ENCODE data around the gene EPHA3.

GRCh38 chr3:89362496-89362895 is 255.1 kb downstream of the EPHA3 start:
- no peak for TF ChIP-seq CTCF (IDR thresholded peaks at IDR 0.05 in 4 of 5, conservative IDR thresholded peaks at IDR 0.05 in 1 of 5)
- no peak for TF ChIP-seq POLR2A (IDR thresholded peaks at IDR 0.05)

All from gastrocnemius medialis (tissue), 4 donors.